Activated effector memory CD4-positive, alpha-beta T cell treated with Interleukin-2 at 50 U/mL for 16 hours (primary cell): ENCODE measurements around the gene C5orf63.
"Not testable (repeated sequence)": the region's sequence is repeated elsewhere in the genome, so short reads cannot be mapped to it uniquely, and the experiment has no call there.

Experiments used
- DNase-seq: peaks from one replicate; pipeline ENCODE4 v3.0.0-alpha.2; 2020

Gene C5orf63

DNA sequence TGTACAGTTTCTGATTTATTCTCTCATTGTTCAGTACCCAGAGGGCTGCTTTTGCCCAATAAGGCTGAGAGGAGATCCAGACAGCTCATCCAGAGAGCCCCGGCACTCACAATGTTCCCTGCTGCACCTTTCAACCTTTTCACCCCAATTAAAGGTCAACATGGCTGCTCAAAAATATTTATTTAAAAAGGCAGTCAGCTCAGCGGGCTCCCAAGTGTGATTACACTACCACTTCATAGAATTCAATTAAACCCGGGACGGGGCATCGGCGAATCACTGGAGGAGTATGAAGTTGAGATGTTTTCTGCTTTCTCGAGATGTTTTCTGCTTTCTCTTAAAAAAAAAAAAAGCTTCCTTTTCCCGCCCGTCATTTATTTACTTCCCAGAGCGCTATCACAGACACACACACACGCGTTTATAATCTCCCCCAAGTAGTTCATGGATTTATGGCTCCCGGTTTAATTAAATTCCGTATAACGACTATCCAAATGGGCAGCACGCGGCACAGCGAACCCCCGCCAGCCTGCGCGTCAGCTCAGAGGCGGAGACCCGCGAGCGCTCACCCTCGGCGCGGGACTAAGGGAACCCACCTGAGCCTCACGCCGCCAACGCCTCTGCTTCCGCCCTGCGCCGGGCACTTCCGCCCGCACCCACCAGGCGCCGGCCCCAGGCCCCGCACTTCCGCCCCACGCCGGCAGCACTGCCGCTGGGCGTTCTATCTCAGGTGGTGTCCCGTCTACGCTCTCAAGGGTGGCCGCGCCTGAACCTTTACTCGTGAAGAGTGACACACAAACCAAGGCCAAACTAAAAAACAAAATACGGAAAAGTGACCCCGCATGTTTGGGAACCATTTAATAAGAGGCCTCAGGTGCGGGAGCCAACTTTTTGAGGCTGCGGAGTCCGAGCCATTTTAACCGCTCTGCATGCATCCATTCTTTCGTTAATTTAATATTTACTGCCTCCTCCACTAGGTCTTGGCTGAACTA is at the start of gene C5orf63:
C5orf63 (minus strand) TSS at position 642 of the 986 bp plus-strand sequence. CDS start 14,507 bp downstream, outside the sequence.
- peak; percentile 63 for DNase-seq

DNA sequence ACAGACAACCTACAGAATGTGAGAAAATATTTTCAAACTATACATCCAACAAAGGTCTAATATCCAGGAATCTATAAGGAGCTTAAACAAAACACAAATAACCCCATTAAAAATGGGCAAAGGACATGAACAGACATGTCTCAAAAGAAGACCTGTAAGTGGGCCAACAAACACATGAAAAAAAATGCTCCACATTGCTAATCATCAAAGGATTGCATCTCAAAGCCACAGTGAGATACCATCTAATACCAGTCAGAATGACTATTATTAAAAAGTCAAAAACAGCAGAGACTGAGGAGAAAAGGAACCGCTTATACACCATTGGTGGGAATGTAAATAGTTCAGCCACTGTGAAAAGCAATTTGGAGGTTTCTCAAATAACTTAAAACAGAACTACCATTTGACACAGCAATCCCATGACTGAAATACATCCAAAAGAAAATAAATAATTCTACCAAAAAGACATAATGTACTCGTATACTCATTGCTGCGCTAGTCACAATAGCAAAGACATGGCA is 39.1 kb upstream of the C5orf63 start:
- no peak for DNase-seq

DNA sequence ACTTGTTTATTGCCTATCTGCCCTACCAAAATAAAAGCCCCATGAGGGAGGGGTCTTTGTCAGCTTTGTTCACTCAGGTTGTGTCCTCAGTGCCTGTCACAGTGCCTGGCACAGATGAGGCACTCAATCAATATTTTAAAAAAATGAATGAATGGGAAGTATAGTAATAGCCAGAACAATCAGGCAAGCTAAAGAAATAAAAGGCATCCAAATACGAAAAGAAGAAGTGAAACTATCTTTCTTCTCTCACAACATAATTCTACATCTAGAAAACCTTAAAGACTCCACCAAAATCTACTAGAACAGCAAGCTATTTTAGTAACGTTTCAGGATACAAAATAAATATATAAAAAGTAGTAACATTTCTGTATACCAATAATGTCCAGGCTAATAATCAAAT is 37.8 kb upstream of the C5orf63 start:
- DNase-seq: no peak

DNA sequence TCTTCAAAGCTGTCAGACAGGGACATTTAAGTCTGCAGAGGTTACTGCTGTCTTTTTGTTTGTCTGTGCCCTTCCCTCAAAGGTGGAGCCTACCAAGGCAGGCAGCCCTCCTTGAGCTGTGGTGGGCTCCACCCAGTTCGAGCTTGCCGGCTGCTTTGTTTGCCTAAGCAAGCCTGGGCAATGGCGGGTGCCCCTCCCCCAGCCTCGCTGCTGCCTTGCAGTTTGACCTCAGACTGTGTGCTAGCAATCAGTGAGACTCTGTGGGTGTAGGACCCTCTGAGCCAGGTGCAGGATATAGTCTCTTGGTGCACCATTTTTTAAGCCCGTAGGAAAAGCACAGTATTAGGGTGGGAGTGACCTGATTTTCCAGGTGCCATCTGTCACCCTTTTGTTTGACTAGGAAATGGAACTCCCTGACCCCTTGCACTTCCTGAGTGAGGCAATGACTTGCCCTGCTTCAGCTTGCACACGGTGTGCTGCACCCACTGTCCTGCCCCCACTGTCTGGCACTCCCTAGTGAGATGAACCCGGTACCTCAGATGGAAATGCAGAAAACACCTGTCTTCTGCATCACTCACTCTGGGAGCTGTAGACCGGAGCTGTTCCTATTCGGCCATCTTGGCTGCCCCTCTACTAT is 35.4 kb upstream of the C5orf63 start:
- not testable (repeated sequence) for DNase-seq

DNA sequence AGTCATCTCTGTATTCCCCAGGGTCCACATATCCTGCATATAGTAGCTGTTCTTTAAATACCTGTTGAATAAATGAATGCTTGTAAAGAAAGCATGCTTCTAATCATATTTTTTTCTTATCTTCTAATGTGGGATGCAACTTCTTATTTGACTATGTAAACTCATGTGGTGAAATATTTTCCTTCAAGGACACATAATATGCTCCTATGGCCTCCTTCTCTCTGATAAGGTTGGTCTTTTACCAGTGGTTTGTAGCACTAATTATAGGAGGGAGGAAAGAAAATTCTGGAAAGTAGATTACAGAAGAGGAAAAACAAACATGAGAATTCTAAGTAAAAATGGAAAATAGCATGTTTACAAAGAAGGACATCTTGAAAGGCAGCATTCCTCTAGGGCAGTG is 28.6 kb upstream of the C5orf63 start:
- no peak for DNase-seq

DNA sequence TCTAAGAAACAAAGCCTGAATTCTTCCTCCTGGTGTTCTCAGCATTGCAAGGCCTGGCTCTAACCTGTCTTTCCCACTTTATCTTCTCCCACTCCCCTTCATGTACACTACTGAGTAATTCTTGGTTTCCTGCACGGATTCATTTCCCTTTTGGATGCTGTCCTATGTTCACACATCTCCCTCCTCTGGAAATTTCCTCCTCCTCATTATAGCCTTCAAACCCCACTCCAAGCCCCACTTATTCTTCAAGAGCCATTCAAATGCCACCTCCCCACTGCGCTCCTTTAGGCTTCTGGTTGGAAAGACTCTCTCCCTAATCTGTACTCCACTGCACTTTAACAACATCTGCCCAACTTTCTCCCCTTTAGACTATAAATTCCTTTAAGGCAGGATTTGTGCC is 28.2 kb upstream of the C5orf63 start:
- no peak for DNase-seq

DNA sequence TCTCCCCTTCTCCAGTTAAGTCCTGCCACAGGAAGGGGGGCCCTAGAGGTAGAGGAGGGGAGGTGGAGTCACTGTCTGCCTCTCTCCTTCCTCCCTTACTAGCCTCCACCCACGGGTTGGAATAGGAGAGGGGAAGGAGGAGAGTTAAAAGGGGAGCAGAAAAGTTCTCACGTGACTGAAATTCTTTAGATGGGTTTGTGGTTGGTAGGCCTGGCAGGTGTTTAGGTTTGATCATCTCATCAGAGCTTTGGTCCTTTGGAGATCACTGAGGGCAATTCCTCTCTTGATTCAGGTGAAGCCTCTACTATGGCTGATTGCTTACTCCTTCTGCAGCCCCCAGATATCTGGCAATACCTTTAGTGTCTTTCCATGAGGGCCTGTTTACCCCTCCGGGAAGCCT is 24.9 kb upstream of the C5orf63 start:
- DNase-seq: no peak

DNA sequence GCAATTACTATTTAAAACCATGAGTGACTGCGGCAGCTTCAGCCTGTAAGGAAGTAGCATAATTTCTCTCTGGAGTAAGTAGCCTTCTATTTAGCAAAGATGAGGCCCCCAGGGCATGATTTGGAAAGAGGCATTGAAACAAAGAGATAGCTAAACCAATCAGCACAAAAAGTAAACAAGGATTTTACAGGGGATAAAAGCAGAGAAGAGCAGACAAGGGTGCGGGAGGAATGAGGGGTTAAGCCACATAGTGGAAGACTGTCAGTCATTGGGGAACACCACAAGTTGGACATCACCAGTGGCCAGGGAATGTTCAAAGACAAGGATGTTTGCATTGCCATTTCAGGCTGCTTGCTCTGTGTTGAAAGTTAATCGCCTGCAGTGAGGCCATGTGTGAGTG is 24.0 kb upstream of the C5orf63 start:
- DNase-seq: no peak

DNA sequence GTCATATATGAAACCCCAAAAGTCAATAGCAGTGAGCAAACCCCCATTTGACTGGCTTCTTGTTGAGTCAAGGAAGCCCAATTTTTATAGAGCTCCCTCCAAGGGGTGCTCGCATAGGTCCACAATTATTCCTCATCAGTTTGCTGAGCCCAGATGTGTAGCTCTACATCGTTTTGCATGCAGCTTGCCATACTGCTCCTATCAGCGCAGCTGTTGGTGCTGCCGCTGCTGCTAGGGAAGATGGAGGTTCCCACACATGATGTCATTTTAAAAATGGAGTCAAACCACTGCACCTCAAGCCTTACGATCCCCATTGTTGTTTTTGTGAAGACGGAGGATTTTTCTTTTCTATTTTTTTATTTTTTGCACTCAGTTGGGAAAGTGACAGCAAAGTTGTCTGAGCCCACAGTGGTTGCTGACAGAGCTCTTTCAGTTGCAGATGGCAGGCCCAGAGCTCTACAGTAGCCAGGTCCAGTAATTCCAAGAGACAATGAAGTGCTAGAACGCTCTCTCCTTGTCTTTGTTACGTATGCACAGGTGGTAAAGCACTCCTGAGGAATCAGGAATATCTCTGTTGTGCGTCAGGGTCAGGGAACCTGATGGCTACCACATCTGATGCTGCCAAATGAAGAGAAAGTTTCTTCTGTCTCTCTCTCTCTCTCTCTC is 23.2 kb upstream of the C5orf63 start:
- DNase-seq: no peak

DNA sequence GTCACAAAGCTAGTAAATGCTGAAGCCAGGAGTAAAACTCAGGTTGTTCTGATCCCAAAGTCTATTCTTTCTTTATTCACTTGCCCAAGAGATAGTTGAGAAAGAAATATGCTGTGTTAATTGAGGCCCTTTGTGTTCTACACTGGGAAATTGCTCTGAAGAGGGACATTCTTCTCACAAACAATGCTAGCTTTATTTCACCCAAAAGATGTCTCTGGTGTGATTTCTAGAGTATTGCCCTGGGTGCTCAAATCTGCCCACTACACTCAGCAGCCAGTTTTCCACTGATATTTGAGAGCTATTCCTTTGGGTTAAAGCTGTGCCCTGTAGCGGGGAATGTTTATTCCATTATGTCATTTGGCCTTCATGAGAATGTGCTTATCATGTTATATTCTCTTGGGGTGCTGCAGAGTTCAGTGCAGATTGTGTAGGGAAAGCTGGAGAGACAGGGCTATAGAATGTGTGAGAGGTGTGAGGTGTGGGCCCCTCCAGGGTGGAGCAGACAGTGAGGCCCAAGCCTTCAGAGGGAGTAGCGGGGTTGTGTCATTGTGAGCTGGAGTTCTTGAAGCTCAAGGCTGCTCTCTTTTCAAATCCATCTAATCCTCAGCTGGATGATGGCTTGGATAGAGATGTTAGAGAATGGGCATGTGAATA is 21.0 kb upstream of the C5orf63 start:
- DNase-seq: no peak

DNA sequence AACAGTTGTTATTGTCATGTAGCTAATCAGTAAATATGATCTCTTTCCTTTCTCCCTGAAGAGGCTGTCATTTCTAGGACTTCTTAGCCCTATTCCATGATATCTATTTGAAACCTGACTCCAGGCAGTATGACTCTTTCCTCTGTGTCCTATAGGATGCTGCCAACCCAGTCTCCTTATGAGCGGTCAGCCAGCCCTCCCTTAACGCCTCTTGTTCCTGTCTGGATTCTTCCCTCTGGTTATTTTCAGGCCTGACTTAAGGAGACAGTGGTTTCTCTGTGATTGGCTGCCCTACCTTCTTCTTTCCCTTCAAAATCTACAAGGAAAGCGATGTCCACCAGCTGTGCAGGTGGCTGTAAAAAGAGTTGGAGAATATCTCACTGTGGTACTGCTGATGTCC is 19.4 kb upstream of the C5orf63 start:
- no peak for DNase-seq

DNA sequence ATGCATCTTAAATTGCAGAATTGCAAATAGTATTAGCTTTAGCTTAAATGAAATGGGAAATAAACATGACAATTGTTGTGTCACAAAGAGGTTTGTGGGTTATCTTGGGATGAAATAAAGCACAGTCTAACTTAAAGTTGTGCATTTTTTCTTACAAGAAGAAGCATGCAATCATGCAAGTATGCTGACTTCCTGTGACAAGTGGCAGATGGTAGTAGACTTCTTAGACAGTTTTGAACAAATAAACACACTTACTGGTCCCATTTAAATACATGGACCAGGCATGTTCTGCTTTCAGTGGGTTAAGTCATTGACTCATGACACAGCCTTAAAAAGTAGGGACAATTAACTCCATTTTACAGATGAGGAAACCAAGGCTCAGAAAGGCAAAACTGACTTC is 15.9 kb upstream of the C5orf63 start:
- DNase-seq: no peak

DNA sequence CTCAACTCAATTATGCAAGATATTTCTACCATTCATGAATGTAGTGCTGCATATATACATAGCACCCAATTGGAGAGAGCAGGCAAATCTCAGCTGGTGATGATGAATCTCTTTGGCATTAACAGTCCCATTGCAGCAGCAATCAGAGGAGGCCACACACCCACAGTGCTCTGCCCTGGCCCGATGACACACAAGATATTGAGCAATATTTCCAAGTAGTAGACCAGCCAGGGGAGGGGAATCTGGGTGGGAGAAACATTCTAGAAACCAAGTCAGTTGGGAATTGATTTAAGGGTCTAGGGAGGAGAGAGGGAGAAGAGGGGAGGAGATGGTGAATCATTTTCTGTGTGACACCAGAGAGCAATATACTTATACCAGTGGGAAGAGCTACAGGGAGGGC is 14.9 kb upstream of the C5orf63 start:
- DNase-seq: no peak

DNA sequence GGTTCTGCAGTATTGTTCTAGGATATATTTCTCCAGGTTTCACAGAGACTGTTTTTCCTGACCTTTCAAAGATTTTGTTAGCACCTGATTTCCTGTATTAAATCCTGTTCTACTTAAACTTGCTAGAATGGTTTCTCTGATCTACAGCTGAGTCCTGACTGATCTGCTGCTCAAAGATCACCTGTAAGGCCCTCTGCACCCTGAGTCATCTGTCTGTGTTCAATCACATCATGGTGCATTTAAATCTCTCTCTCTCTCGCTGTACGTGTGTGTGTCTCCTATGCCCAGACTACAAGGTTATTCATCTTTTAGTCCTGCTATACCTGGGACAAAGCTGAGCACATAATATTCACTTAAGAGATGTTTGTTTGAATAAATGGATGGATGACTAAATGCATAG is 13.3 kb upstream of the C5orf63 start:
- DNase-seq: no peak

DNA sequence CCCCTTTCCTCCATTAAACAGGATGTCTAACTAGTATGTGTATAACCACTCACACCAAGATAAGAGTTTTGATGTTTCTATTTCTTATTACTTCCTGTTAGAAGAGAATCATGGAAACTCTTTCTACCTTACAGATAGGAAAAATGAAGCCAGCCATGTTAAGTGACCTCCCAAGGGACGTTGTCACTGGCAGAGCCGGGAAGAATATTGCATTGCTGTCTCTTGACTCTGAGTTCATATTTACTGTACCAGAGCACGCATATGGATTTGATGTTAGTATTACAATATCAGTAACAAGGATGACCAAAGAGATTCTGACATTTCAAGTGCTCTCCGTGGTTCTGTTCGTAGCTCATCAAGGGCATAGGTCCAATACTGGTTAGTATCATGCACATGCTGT is 12.5 kb upstream of the C5orf63 start:
- DNase-seq: no peak

DNA sequence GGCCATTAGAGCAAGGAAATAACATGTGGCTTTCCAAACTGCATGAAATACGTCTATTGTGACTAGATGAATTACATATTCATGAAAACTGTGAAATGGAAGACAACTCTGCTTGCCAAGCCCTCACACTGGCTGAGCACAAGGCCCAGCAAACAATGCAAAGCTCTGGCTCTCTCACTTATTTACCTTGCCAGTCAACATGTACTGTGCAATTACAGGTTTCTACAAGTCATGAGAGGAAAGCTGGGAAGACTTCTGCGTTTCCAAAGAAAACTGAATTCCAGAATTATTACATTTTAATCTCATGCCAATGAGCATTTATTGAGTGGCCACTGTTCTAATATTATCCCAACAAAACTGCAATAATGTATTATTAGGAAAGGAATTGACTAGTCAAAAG is 12.1 kb upstream of the C5orf63 start:
- no peak for DNase-seq

DNA sequence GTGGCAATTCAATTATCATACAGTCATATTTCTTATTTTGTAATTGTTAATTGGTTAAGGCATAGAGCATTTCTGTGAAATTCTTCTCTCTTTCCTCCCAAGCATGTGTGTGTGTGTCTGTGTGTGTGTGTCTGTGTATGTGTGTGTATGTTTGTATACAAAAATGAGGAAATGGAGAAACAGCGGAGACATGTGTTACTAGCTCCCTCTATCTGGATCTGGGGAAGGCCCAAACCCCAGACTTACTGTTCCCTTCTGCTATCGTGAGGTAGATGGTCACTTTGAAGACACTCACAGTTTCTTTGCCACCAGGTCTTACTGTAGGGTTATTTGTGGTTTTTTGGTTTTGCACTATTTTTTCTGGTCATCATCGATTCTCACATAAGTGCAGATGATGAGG is 11.4 kb upstream of the C5orf63 start:
- DNase-seq: no peak

DNA sequence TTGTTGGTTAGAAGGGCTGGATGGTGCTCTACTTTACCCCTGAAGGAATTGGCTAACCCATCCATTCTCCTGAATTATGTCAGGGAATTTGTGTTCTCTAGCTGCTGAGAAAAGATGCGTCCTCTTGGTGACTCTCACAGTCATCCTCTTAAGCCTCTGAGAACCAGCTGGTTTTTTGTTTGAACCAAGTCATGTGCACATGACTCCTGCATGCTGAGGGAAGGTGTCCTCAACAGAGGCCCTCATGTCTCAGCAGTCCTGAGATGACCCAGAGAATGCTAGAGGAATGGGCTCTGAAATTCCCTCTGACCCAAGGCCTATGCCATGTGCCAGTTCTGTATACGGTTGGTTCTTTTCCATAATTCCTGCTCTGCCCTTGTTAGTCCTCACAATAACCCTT is 10.4 kb upstream of the C5orf63 start:
- DNase-seq: no peak

DNA sequence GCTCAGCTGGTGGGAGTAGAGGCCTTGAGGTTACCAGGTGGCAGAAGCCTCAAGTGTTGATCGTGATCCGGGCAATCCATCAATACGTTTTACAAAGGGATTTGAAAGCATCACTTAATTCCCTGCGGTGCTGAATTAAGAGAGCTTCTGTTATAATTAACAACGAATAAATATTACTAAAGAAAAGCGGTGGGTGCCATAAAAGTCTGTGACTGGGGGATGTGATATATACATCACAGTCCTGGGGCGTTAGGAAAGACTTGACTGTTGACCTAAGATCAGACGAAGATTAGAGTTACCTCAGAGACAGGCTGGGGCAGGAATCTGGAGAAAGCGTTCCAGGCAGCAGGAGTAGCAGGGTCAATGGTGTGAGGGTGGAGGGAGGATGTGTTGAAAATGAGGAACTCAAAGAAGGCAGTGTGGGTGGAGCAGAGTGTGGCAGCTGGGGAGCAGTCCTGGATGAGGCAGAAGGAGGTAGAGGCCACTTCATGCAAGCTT is 6.7 kb upstream of the C5orf63 start:
- DNase-seq: no peak

DNA sequence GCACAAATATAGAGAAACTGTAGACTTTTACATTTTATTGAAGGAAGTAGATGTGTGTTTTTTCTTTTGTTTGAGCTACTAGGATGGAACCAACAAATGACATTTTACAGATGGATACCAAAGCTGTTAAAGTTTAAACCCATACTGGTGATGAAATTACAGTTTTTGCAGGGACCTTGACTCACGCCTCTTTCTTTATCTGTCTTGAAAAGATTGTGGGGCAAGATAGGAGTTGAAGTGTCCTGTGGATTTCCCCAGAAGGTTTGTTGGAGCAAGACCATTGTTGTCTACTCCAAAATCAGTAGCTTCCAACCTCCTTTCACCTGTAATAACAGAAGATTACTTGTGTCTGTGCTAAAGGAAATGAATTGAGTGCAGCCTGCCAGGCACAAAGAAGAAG is 4.1 kb upstream of the C5orf63 start:
- no peak for DNase-seq

DNA sequence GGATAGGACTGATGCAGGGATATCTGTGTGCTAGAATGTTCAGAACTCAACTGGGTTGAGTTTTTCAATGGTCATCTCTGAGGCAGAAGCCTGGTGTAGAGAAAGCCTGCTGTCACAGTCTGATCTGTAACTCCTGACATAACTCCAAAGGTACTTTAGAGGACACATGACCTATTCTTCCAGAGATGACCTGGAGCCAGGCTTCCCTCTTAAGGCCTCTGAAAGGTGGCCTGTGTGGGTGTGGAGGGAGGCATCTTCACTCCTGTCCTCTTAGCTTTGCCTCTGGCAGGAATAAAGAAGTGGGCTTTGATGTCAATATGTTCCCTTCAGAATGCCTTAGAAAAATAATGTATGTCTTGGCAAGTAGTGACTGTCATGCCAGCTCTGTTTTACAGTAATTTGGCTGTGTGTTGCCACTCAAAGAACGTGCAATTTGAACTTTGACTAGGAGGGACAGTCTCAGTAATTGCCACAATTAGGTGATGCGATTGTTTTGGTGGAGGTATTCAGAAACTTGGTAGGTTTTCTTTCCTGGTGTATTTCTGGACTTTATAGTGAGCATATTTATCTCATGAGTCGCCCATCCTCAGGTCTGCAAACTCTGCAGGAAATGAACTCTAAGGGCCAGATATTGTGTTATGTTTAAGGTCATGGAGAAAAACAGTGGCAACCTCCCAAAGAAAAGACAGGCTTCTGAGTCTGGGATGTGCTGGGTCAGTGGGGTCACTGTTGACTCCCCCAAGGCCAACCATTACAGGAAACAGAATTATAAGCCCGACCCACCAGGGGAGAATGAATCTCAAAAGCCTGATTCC is 3.2 kb upstream of the C5orf63 start:
- no peak for DNase-seq

DNA sequence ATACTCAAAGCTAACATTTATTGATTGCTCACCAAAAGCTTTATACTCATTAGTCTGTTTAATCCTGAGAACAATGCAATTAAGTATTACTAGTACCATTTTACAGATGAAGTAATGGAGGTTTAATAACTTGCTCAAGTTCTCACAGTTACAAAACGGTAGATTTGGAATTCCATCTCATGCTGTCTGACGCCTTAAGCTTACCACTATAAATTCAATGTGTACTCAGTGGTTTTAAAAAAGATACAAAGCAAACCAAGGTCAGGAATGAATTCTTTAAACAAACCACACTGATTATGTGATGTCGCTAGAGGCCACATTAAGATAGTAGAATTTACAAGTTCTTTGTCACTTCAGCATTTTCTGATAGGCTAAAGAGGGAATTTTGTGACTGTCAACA is 1.2 kb upstream of the C5orf63 start:
- no peak for DNase-seq
